K562 (cell line): ENCODE data around the gene CCDC185. TPM values are rescaled to one million over a fixed set of nuclear protein-coding genes. Genes with fewer than 3 reads are reported as not detected.

Experiments
- ATAC-seq: fragments of 200-7000 bp; cut with Tn5 transposase; 3 replicates; pipeline ENCODE4 v1.9.1; 2020; ENCODE audit warnings: moderate library complexity
- BruUV-seq: library from RNA; stranded (reverse); fragments of 400-500 nt; replicated peaks from 2 replicates; lab custom pipeline; 2021; lab: Mats Ljungman, UMichigan
- CTCF ChIA-PET: fragments of 300-600 bp; formaldehyde crosslinking; extraction: SDS; loops from one replicate; lab custom pipeline; 2021; ENCODE audit warnings: low intra/inter-chr PET ratio; lab: Yijun Ruan, JAX
- POLR2A ChIA-PET: fragments of 300-600, 350-650 bp; sonication (Branson Sonifier 250); formaldehyde crosslinking; extraction: SDS; loops from one replicate; lab custom pipeline; 2021; ENCODE audit warnings: antibody characterized with exemption, inconsistent platforms; lab: Yijun Ruan, JAX
- DNase-seq, 4 experiments: peaks; one replicate each; pipeline versions ENCODE4 v3.0.0 to v3.0.0-alpha.2; 2011 to 2018; ENCODE audit warnings: low spot score in 3 of 4, mixed read lengths in 3 of 4; ENCODE audit errors: extremely low read depth in 1 of 4
- FAIRE-seq: peaks from 2 replicates; lab custom pipeline; 2011; peaks lifted over from hg19 to GRCh38; lab: Jason Lieb, UNC
- H2AFZ ChIP-seq: 2 replicates; pipeline ENCODE4 v1.6.0; 2011; ENCODE audit warnings: low read depth, low read length, control low read depth, inconsistent platforms
- H3K27ac ChIP-seq: fragments of 200-600 bp; 3 replicates; pipeline ENCODE4 v1.8.0; 2011; ENCODE audit warnings: low read depth, mild to moderate bottlenecking, control low read depth, inconsistent platforms, low read length, moderate library complexity, mixed read lengths; ENCODE audit errors: extremely low read depth
- H3K27me3 ChIP-seq, 2 experiments: fragments of 300-600 bp in 1 of 2; 2 replicates in 1 of 2; 3 replicates in 1 of 2; pipeline versions ENCODE4 v1.6.0 to v1.8.0; 2011; ENCODE audit warnings: inconsistent platforms in 2 of 2, low read length in 2 of 2, mild to moderate bottlenecking in 1 of 2, mixed read lengths in 1 of 2, moderate library complexity in 1 of 2; ENCODE audit not compliant: control insufficient read depth in 2 of 2, insufficient read depth in 2 of 2
- H3K36me3 ChIP-seq: fragments of 300-600 bp; 3 replicates; pipeline ENCODE4 v1.8.0; 2011; ENCODE audit warnings: mild to moderate bottlenecking, low read length, inconsistent platforms; ENCODE audit not compliant: control insufficient read depth, insufficient read depth
- H3K4me1 ChIP-seq, 2 experiments: fragments of 200-600 bp in 1 of 2; replicated peaks in 1 of 2; 2 replicates in 1 of 2; 3 replicates in 1 of 2; pipeline versions ENCODE4 v1.5.1 to v1.8.0; 2011; ENCODE audit warnings: inconsistent platforms in 2 of 2, low read length in 2 of 2, mild to moderate bottlenecking in 1 of 2, mixed read lengths in 1 of 2, moderate library complexity in 1 of 2; ENCODE audit not compliant: control insufficient read depth in 2 of 2, insufficient read depth in 2 of 2
- H3K4me2 ChIP-seq: 2 replicates; pipeline ENCODE4 v1.6.1; 2011; ENCODE audit warnings: low read length, control low read depth, inconsistent platforms, mixed read lengths; ENCODE audit not compliant: insufficient read depth
- H3K4me3 ChIP-seq: fragments of 200-600 bp; sonication (generic), shearing (Covaris generic); 2 replicates; pipeline ENCODE4 v1.5.1; 2016; ENCODE audit warnings: control low read depth, inconsistent platforms
- H3K79me2 ChIP-seq: fragments of 200-600 bp; 3 replicates; pipeline ENCODE4 v1.8.0; 2011; ENCODE audit warnings: low read length, inconsistent platforms; ENCODE audit not compliant: control insufficient read depth, insufficient read depth
- H3K9ac ChIP-seq, 2 experiments: 2 replicates each; pipeline versions ENCODE4 v1.6.0 to v1.6.1; 2011; ENCODE audit warnings: low read depth in 2 of 2, low read length in 2 of 2, control low read depth in 1 of 2, inconsistent platforms in 1 of 2, mild to moderate bottlenecking in 1 of 2, mixed read lengths in 1 of 2; ENCODE audit not compliant: insufficient read depth in 1 of 2
- H3K9me1 ChIP-seq: one replicate; pipeline ENCODE4 v1.6.0; 2011; ENCODE audit warnings: inconsistent platforms, mild to moderate bottlenecking, low read length, moderate library complexity; ENCODE audit not compliant: control insufficient read depth, insufficient read depth
- H3K9me3 ChIP-seq: replicated peaks from 2 replicates; pipeline ENCODE4 v1.5.1; 2011; ENCODE audit warnings: low read depth, low read length, inconsistent platforms; ENCODE audit not compliant: control insufficient read depth, insufficient read depth
- H4K20me1 ChIP-seq: replicated peaks from 2 replicates; pipeline ENCODE4 v1.6.1; 2011; ENCODE audit warnings: low read length, inconsistent platforms, mixed read lengths; ENCODE audit not compliant: control insufficient read depth, insufficient read depth
- HDAC2 ChIP-seq: fragments of 450-650 bp; IDR thresholded peaks from 2 replicates; pipeline ENCODE4 v1.6.1; 2016; ENCODE audit warnings: mild to moderate bottlenecking
- HMG20A ChIP-seq: fragments of 450-650 bp; formaldehyde crosslinking; conservative IDR thresholded peaks from 2 replicates; pipeline ENCODE4 v1.4.0; 2020; ENCODE audit warnings: mild to moderate bottlenecking, mixed read lengths
- TFAP4 ChIP-seq: sonication (generic); formaldehyde crosslinking; IDR thresholded peaks from 2 replicates; pipeline ENCODE4 v1.8.0; 2022; ENCODE audit warnings: missing genetic modification reagents, mild to moderate bottlenecking, moderate library complexity, borderline replicate concordance
- ZFP91 ChIP-seq: sonication (generic); formaldehyde crosslinking; IDR thresholded peaks from 2 replicates; pipeline ENCODE4 v1.8.0; 2022; ENCODE audit warnings: mild to moderate bottlenecking, missing genetic modification reagents
- ZNF311 ChIP-seq: fragments of 250-450 bp; sonication (Bioruptor Pico); IDR thresholded peaks from 2 replicates; pipeline ENCODE4 v1.4.0; 2020; ENCODE audit warnings: mild to moderate bottlenecking, moderate library complexity
- WGBS: fragments of 100-300 bp; shearing (Covaris generic); methylation state at CpG from one replicate; pipeline ENCODE4 v1.1.6; 2016; ENCODE audit warnings: low coverage, mixed read lengths; ENCODE audit not compliant: insufficient coverage; ENCODE audit errors: missing lambda C conversion rate; 5-methylcytosine and 5-hydroxymethylcytosine counted together
- in situ Hi-C: fragments of 300-500 bp; cut with MboI; formaldehyde crosslinking; loops from 4 replicates; pipeline ENCODE4 v1.15.0; 2018; ENCODE audit warnings: inconsistent platforms, mixed read lengths
- intact Hi-C: fragments of 100-400 bp; cut with micrococcal nuclease; formaldehyde crosslinking; loops from 2 replicates; pipeline ENCODE4 v1.14.2; 2022
- polyA plus RNA-seq, 8 experiments: library from polyadenylated mRNA; depleted of rRNA in 4 of 8; stranded (reverse) in 5 of 8; unstranded in 3 of 8; fragments of >200 nt; fragmentation: Nextera tagmentation in 2 of 8; fragmentation: Illumina TruSeq in 1 of 8; extraction: Ambion mirVana in 2 of 8; extraction: Trizol in 1 of 8; gene quantifications; 2 replicates each; pipeline versions ENCODE4 v1.2.1 to v1.2.3, GENCODE V29; 2011 to 2014; ENCODE audit warnings: inconsistent platforms in 1 of 8, missing spikeins in 1 of 8
- total RNA-seq, 7 experiments: library from RNA; depleted of rRNA in 6 of 7; stranded (reverse); fragments of >200 nt in 6 of 7; fragmentation: Illumina TruSeq in 2 of 7; extraction: Trizol in 2 of 7; gene quantifications; 2 replicates each; pipeline versions ENCODE4 v1.2.1 to v1.2.3, GENCODE V29; 2011 to 2021; ENCODE audit warnings: low replicate concordance in 1 of 7

Gene CCDC185
- total and polyA plus RNA-seq, 9 of the 15 experiments (the other 6 are each of a cell fraction or from before 2014, with no cell fraction given), result not detected

DNA sequence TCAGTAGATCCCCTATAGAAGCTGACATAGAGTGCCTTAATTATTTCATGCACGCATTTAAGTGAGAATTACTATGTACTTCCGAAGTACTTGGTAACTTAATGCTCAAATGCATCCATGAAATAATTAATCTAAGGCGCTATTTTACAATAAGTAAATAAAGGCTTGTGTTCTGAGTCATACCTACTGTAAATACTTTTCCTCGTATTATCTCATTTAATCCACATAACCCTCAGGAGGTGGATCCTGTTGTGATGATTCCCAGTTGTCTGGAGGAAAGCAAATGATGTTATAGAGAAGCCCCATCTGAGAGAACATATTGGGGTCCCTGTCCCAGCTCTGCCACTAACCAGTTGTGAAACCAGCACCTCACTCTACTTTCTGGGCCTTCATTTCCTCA, 45.6 kb upstream of the CCDC185 start (continued):
- TF ChIP-seq HDAC2 (no peak), TFAP4 (CRISPR knock-in tag) (no peak), ZNF311 (no peak)
- TF ChIP-seq, all 486 proteins: peak for 0

GRCh38 chr1:223348439-223348838, 44.8 kb upstream of the CCDC185 start:
- no peak for DNase-seq
- BruUV-seq, result no TSS peak

More at GRCh38 chr1:223348439-223348838, 44.8 kb upstream of the CCDC185 start:
- no peak overlapping the region for H3K4me3 ChIP-seq
- in situ Hi-C loops (no loop called here), intact Hi-C loops (loop anchor here (10.0 kb wide), 1 partner anchor 214 kb away; no protein-coding TSS in a partner anchor)
- H3K27me3 ChIP-seq, result peaks cover 5 to 53% of the 10 kb centered on the region in 2 experiments; a peak in 3 of 5 replicates
- no peak overlapping the region for H3K27ac ChIP-seq
- ChIA-PET CTCF (no interaction called here), POLR2A (interaction anchor here (0.9 to 1.6 kb wide), 2 partner anchors 17 to 135 kb away, joined by 3 to 4 read pairs; no protein-coding TSS in a partner anchor)
- H3K9me1 ChIP-seq, result no peaks in the 10 kb centered on the region
- H3K4me1 ChIP-seq, result no peaks in the 10 kb centered on the region
- no peaks in the 10 kb centered on the region for H4K20me1 ChIP-seq
- ATAC-seq (no peak), FAIRE-seq (no peak)
- no peak overlapping the region for H2AFZ ChIP-seq
- H3K4me2 ChIP-seq, result no peak overlapping the region
- no peaks in the 10 kb centered on the region for H3K9me3 ChIP-seq
- TF ChIP-seq ZFP91 (CRISPR knock-in tag) (peak; percentile 91), HMG20A (CRISPR knock-in tag) (no peak)
- H3K36me3 ChIP-seq, result no peaks in the 10 kb centered on the region
- 49% methylated on average over 2 of the region's 2 CpGs for WGBS
- no peaks in the 10 kb centered on the region for H3K79me2 ChIP-seq
- H3K9ac ChIP-seq, result no peak overlapping the region
